ENCODE measurements around the gene MAP3K12.

Gene MAP3K12

DNA sequence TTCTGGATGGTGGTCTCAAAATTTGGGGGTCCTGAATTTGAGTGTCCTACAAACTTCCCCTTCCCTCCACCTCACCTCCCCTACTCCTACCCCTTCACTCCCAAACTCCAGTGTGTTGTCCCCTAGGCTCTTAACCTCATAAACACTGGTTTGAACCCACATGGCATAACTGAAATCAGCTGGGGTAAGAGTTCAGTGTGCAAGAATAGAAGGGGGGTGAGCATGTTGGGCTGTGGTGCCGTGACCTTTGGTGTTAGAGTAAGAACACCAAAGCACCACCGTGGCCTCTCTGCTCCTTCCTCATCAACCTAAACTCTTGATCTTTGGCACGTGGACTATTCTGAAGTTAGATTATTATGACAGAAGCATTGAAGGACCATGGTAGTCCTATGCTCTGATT lies 36.3 kb downstream of the MAP3K12 start:
- H3K23ac ChIP-seq (ENCODE audit: low read length in 2 of 2), result no peak overlapping the region
- H2BK12ac ChIP-seq (ENCODE audit: low read length in 2 of 2), result no peak overlapping the region
- peaks cover 3% of the 10 kb centered on the region for H3K79me1 ChIP-seq (replicated peaks; ENCODE audit: low read length, poor library complexity, severe bottlenecking)
- peaks cover 5% of the 10 kb centered on the region for H3K4me1 ChIP-seq (ENCODE audit: control insufficient read depth, insufficient read depth, low read depth, low read length)
- H3K9ac ChIP-seq (ENCODE audit: low read length), result peak overlapping the region; percentile 25
- no peak overlapping the region for H2AFZ ChIP-seq (ENCODE audit: low read depth, low read length)
- H2BK15ac ChIP-seq (ENCODE audit: low read depth, poor library complexity, severe bottlenecking), result no peak overlapping the region
- DNase-seq, result no peak
- H3K9me3 ChIP-seq (ENCODE audit: control insufficient read depth, low read length), result no peaks in the 10 kb centered on the region
- no peak overlapping the region for H2BK5ac ChIP-seq (ENCODE audit: low read depth, low read length, poor library complexity, severe bottlenecking)
- no peak overlapping the region for H2BK120ac ChIP-seq (ENCODE audit: low read depth, low read length)
- H3K4ac ChIP-seq (ENCODE audit: low read depth in 1 of 2, low read length in 2 of 2), result no peak overlapping the region
- no peaks in the 10 kb centered on the region for H3K27me3 ChIP-seq (ENCODE audit: control insufficient read depth in 1 of 2, insufficient read depth in 1 of 2, low read length in 2 of 2)
- no peak overlapping the region for H2AK5ac ChIP-seq (ENCODE audit: low read length, severe bottlenecking)
- no peak overlapping the region for H3K4me3 ChIP-seq (ENCODE audit: insufficient read depth in 1 of 2, low read depth in 1 of 2, low read length in 2 of 2)
- no peak overlapping the region for H3K4me2 ChIP-seq (ENCODE audit: low read length, poor library complexity, severe bottlenecking)
- no peak overlapping the region for H3K27ac ChIP-seq (ENCODE audit: low read length, poor library complexity, severe bottlenecking)
- H3K36me3 ChIP-seq (ENCODE audit: control insufficient read depth in 1 of 2, insufficient read depth in 2 of 2, low read depth in 1 of 2, low read length in 2 of 2), result peaks cover 59 to 99% of the 10 kb centered on the region in 2 experiments
- no peak overlapping the region for H4K91ac ChIP-seq (ENCODE audit: low read length)
- H3K18ac ChIP-seq (ENCODE audit: low read depth in 1 of 2, low read length in 2 of 2), result no peak overlapping the region
- H4K8ac ChIP-seq (ENCODE audit: low read length), result no peak overlapping the region
- 96% methylated on average over 3 of the region's 3 CpGs for WGBS
- no peak overlapping the region for H3K14ac ChIP-seq (ENCODE audit: low read length in 2 of 2)

GRCh38 chr12:53461591-53461990 lies 37.7 kb downstream of the MAP3K12 start:
- no peak overlapping the region for H2AK5ac ChIP-seq (ENCODE audit: low read length, severe bottlenecking)
- peaks cover 57 to 99% of the 10 kb centered on the region in 2 experiments for H3K36me3 ChIP-seq (ENCODE audit: control insufficient read depth in 1 of 2, insufficient read depth in 2 of 2, low read depth in 1 of 2, low read length in 2 of 2)
- H3K4me3 ChIP-seq (ENCODE audit: insufficient read depth in 1 of 2, low read depth in 1 of 2, low read length in 2 of 2), result no peak overlapping the region
- H3K27ac ChIP-seq (ENCODE audit: low read length, poor library complexity, severe bottlenecking), result no peak overlapping the region
- no peak overlapping the region for H2BK120ac ChIP-seq (ENCODE audit: low read depth, low read length)
- 98% methylated on average over 7 of the region's 8 CpGs for WGBS
- no peak overlapping the region for H3K4ac ChIP-seq (ENCODE audit: low read depth in 1 of 2, low read length in 2 of 2)
- H3K9ac ChIP-seq (ENCODE audit: low read length), result peak overlapping the region; percentile 54
- H2AFZ ChIP-seq (ENCODE audit: low read depth, low read length), result no peak overlapping the region
- DNase-seq, result no peak
- H3K4me1 ChIP-seq (ENCODE audit: control insufficient read depth, insufficient read depth, low read depth, low read length), result peaks cover 5% of the 10 kb centered on the region
- H2BK12ac ChIP-seq (ENCODE audit: low read length in 2 of 2), result no peak overlapping the region
- H4K8ac ChIP-seq (ENCODE audit: low read length), result no peak overlapping the region
- no peak overlapping the region for H4K91ac ChIP-seq (ENCODE audit: low read length)
- H3K9me3 ChIP-seq (ENCODE audit: control insufficient read depth, low read length), result no peaks in the 10 kb centered on the region
- H2BK5ac ChIP-seq (ENCODE audit: low read depth, low read length, poor library complexity, severe bottlenecking), result no peak overlapping the region
- peaks cover 2% of the 10 kb centered on the region for H3K79me1 ChIP-seq (replicated peaks; ENCODE audit: low read length, poor library complexity, severe bottlenecking)
- H3K23ac ChIP-seq (ENCODE audit: low read length in 2 of 2), result no peak overlapping the region
- no peak overlapping the region for H2BK15ac ChIP-seq (ENCODE audit: low read depth, poor library complexity, severe bottlenecking)
- no peak overlapping the region for H3K14ac ChIP-seq (ENCODE audit: low read length in 2 of 2)
- H3K27me3 ChIP-seq (ENCODE audit: control insufficient read depth in 1 of 2, insufficient read depth in 1 of 2, low read length in 2 of 2), result no peaks in the 10 kb centered on the region
- H3K18ac ChIP-seq (ENCODE audit: low read depth in 1 of 2, low read length in 2 of 2), result no peak overlapping the region
- H3K4me2 ChIP-seq (ENCODE audit: low read length, poor library complexity, severe bottlenecking), result no peak overlapping the region

DNA sequence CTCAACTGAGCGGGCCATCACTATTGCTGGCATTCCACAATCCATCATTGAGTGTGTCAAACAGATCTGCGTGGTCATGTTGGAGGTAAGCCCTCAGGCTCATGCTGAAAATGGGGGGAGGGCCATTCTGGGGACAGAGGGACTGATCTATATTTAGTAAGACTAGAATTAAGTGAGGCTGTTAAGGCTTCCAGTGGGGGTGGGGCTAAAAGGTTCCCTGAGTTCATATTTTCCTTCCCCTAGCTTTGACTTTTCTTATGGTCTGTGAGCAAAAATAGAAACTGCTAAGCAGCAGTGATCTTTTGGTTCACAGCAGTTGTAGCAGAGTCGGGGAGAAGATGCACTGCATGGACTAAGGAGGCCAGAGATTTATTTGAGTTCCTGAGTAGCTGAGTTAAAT lies 38.2 kb downstream of the MAP3K12 start:
- H3K23ac ChIP-seq (ENCODE audit: low read length in 2 of 2), result no peak overlapping the region
- no peak overlapping the region for H2BK5ac ChIP-seq (ENCODE audit: low read depth, low read length, poor library complexity, severe bottlenecking)
- H3K9me3 ChIP-seq (ENCODE audit: control insufficient read depth, low read length), result no peaks in the 10 kb centered on the region
- H3K4ac ChIP-seq (ENCODE audit: low read depth in 1 of 2, low read length in 2 of 2), result no peak overlapping the region
- H2AFZ ChIP-seq (ENCODE audit: low read depth, low read length), result no peak overlapping the region
- H4K91ac ChIP-seq (ENCODE audit: low read length), result no peak overlapping the region
- H2BK12ac ChIP-seq (ENCODE audit: low read length in 2 of 2), result no peak overlapping the region
- H3K27ac ChIP-seq (ENCODE audit: low read length, poor library complexity, severe bottlenecking), result no peak overlapping the region
- no peak overlapping the region for H2BK15ac ChIP-seq (ENCODE audit: low read depth, poor library complexity, severe bottlenecking)
- no peak overlapping the region for H3K14ac ChIP-seq (ENCODE audit: low read length in 2 of 2)
- peaks cover 5% of the 10 kb centered on the region for H3K4me1 ChIP-seq (ENCODE audit: control insufficient read depth, insufficient read depth, low read depth, low read length)
- no peak overlapping the region for H2AK5ac ChIP-seq (ENCODE audit: low read length, severe bottlenecking)
- H3K79me1 ChIP-seq (replicated peaks; ENCODE audit: low read length, poor library complexity, severe bottlenecking), result peaks cover 2% of the 10 kb centered on the region
- DNase-seq, result no peak
- no peak overlapping the region for H4K8ac ChIP-seq (ENCODE audit: low read length)
- no peak overlapping the region for H3K18ac ChIP-seq (ENCODE audit: low read depth in 1 of 2, low read length in 2 of 2)
- H3K27me3 ChIP-seq (ENCODE audit: control insufficient read depth in 1 of 2, insufficient read depth in 1 of 2, low read length in 2 of 2), result no peaks in the 10 kb centered on the region
- H3K36me3 ChIP-seq (ENCODE audit: control insufficient read depth in 1 of 2, insufficient read depth in 2 of 2, low read depth in 1 of 2, low read length in 2 of 2), result peaks cover 58 to 99% of the 10 kb centered on the region in 2 experiments
- no peak overlapping the region for H3K4me3 ChIP-seq (ENCODE audit: insufficient read depth in 1 of 2, low read depth in 1 of 2, low read length in 2 of 2)
- H3K4me2 ChIP-seq (ENCODE audit: low read length, poor library complexity, severe bottlenecking), result no peak overlapping the region
- WGBS, result 90% methylated on average over 3 of the region's 3 CpGs
- H3K9ac ChIP-seq (ENCODE audit: low read length), result peak overlapping the region; percentile 54
- no peak overlapping the region for H2BK120ac ChIP-seq (ENCODE audit: low read depth, low read length)

DNA sequence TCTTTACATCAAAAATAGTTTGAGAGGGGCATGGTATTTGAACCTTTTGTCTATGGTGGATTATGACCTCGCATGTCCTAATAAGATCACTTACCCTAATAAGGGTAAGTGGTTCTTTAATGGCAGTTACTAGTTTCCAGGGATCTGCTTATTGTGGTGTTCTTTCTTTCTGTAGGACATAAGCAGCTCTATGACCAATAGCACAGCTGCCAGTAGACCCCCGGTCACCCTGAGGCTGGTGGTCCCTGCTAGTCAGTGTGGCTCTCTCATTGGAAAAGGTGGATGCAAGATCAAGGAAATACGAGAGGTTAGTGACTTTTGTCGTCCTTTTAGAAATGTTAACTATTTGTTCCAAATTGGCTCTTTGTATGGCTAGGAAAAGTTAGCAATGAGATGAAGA lies 40.2 kb downstream of the MAP3K12 start:
- Histone ChIP-seq H2BK15ac (ENCODE audit: low read depth, poor library complexity, severe bottlenecking) (no peak overlapping the region), H3K23ac (ENCODE audit: low read length in 2 of 2) (no peak overlapping the region), H2BK120ac (ENCODE audit: low read depth, low read length) (no peak overlapping the region), H3K4me1 (ENCODE audit: control insufficient read depth, insufficient read depth, low read depth, low read length) (peaks cover 6% of the 10 kb centered on the region), H2BK12ac (ENCODE audit: low read length in 2 of 2) (no peak overlapping the region), H2AFZ (ENCODE audit: low read depth, low read length) (no peak overlapping the region), H3K27ac (ENCODE audit: low read length, poor library complexity, severe bottlenecking) (no peak overlapping the region), H3K9ac (ENCODE audit: low read length) (peak overlapping the region; percentile 53), H3K4ac (ENCODE audit: low read depth in 1 of 2, low read length in 2 of 2) (no peak overlapping the region), H4K8ac (ENCODE audit: low read length) (no peak overlapping the region), H2AK5ac (ENCODE audit: low read length, severe bottlenecking) (no peak overlapping the region), H4K91ac (ENCODE audit: low read length) (no peak overlapping the region), H3K36me3 (ENCODE audit: control insufficient read depth in 1 of 2, insufficient read depth in 2 of 2, low read depth in 1 of 2, low read length in 2 of 2) (peaks cover 56 to 100% of the 10 kb centered on the region in 2 experiments), H3K9me3 (ENCODE audit: control insufficient read depth, low read length) (no peaks in the 10 kb centered on the region), H3K4me2 (ENCODE audit: low read length, poor library complexity, severe bottlenecking) (no peak overlapping the region), H3K4me3 (ENCODE audit: insufficient read depth in 1 of 2, low read depth in 1 of 2, low read length in 2 of 2) (no peak overlapping the region), H3K14ac (ENCODE audit: low read length in 2 of 2) (no peak overlapping the region), H3K27me3 (ENCODE audit: control insufficient read depth in 1 of 2, insufficient read depth in 1 of 2, low read length in 2 of 2) (no peaks in the 10 kb centered on the region), H3K79me1 (replicated peaks; ENCODE audit: low read length, poor library complexity, severe bottlenecking) (peaks cover 2% of the 10 kb centered on the region), H3K18ac (ENCODE audit: low read depth in 1 of 2, low read length in 2 of 2) (no peak overlapping the region), H2BK5ac (ENCODE audit: low read depth, low read length, poor library complexity, severe bottlenecking) (no peak overlapping the region)
- WGBS, result 94% methylated on average over 3 of the region's 4 CpGs
- DNase-seq, result no peak

Measured in mesenchymal stem cell (in vitro differentiated cells and primary cell).